Epithelial cell of proximal tubule (primary cell): ENCODE results near the gene TMCO1. TPM values are rescaled to one million over a fixed set of nuclear protein-coding genes. Genes with fewer than 3 reads are reported as not detected.
"Not testable (repeated sequence)": the region's sequence is repeated elsewhere in the genome, so short reads cannot be mapped to it uniquely, and the experiment has no call there.

Source experiments
- DNase-seq: peaks from one replicate; pipeline ENCODE4 v3.0.0-alpha.2; 2011; ENCODE audit warnings: low read depth
- H3K4me3 ChIP-seq: 2 replicates; pipeline ENCODE4 v1.5.1; 2011; ENCODE audit warnings: low read depth, mild to moderate bottlenecking, low read length
- CTCF ChIP-seq: conservative IDR thresholded peaks from 2 replicates; pipeline ENCODE4 v1.5.1; 2012; ENCODE audit warnings: low read depth, mild to moderate bottlenecking, low read length
- total RNA-seq: library from RNA; depleted of rRNA; stranded (reverse); fragments of >200 nt; gene quantifications from 2 replicates; pipeline ENCODE4 v1.2.3, GENCODE V29; 2015

TMCO1 gene
- total RNA-seq, 1 donor from 2014 or later = 84.9 TPM

DNA sequence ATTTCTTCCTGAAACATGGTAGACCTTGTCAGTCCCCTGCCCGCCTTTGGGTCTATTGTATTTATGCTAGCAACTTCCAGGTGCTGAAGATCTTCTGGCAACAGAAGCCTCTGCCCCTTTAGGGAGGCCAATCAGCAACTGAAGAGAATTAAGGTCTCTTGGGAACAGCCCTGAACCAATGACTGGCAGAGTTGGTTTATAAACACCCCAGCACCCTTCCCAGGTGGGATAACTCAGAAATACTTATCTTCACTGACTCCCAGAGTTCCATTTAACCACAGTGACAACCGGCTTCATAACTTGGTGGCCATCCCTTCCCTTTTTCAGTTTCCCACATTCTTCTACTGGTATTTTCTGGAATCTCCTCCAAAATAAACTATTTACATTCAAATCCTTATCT, 27.2 kb upstream of the TMCO1 start:
- no peak overlapping the region for H3K4me3 ChIP-seq
- TF ChIP-seq CTCF = no peak
- no peak for DNase-seq

DNA sequence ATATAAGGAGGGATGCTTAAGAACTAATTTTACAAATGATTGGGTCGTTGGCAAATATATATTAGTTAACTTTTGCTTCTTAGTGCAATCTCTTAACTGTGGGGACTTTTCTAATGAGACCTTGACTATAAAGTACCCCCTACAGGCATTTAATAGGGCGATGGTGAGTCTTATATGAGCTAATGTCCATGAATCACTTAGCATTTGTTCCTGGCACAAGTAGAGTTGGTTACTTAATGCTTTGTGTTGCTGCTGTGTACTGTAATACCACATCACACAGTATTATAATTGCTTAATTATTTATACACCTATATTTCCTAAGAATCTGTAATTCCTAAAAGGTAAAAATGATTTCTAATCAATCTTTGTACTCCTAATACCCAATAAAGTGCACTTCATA, 25.3 kb upstream of the TMCO1 start:
- DNase-seq = no peak
- no peak for TF ChIP-seq CTCF
- no peak overlapping the region for H3K4me3 ChIP-seq

- TF ChIP-seq CTCF = no peak
- H3K4me3 ChIP-seq = no peak overlapping the region
- DNase-seq = no peak
These were observed 19.1 kb upstream of the TMCO1 start for GRCh38 chr1:165787741-165788140.

DNA sequence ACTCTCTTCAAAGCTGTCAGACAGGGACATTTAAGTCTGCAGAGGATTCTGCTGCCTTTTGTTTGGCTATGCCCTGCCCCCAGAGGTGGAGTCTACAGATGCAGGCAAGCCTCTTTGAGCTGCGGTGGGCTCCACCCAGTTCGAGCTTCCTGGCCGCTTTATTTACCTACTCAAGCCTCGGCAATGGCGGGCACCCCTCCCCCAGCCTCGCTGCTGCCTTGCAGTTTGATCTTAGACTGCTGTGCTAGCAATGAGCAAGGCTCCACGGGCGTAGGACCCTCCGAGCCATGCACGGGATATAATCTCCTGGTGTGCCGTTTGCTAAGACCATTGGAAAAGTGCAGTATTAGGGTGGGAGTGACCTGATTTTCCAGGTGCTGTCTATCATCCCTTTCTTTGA, 14.9 kb upstream of the TMCO1 start:
- H3K4me3 ChIP-seq, DNase-seq: not testable (repeated sequence)

- not testable (repeated sequence) for DNase-seq, H3K4me3 ChIP-seq
These were observed 9.5 kb upstream of the TMCO1 start for GRCh38 chr1:165778197-165778596.

GRCh38 chr1:165773324-165773965, 4.8 kb upstream of the TMCO1 start:
- peak; percentile 80 for DNase-seq

DNA sequence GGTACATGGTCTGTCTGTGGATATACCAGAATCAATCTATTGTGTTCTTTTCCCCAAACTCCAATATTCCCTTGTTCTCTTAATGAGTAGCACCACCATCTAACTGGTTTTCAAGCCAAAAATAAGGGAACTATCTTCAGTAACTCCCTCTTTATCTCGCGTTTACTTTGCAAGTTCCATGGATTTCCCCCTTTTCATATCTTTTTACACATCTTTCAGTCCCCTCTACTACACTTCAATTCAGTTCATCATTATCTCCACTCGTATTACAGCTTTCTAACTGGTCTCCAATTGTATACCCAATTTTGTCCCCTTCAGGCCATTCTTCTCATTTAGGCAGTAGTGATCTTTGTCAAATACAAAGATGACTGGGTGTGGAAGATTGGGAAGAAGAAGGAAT, 4.1 kb upstream of the TMCO1 start:
- H3K4me3 ChIP-seq = no peak overlapping the region
- DNase-seq = no peak
- TF ChIP-seq CTCF = no peak

More at GRCh38 chr1:165773324-165773965, 4.8 kb upstream of the TMCO1 start:
- TF ChIP-seq CTCF = no peak
- H3K4me3 ChIP-seq = no peak overlapping the region

DNA sequence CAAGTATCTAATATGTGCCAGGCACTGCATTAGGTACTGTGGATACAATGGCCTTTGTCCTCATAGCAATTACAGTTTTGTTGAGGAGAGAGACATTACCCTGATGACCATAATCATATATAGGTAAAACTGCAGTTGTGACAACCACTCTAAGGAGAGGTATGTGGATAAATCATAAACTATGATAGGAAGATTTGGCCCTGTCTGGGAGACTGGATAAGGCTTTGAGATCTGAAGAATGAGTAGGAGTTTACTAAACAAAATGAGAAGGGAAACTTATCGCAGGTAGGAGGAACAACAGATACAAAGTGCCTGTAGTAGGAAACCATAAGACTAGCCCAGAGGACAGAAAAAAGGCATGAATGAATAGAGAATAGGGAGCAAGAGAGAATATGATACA, 4.4 kb downstream of the TMCO1 start:
- TF ChIP-seq CTCF = no peak
- H3K4me3 ChIP-seq = no peak overlapping the region
- no peak for DNase-seq
